GM11168 (cell line): ENCODE results near the gene MXRA8.
"Not testable (repeated sequence)": the region's sequence is repeated elsewhere in the genome, so short reads cannot be mapped to it uniquely, and the experiment has no call there.

Experiments
- in situ Hi-C: fragments of 300-500 bp; cut with MboI; formaldehyde crosslinking; loops from one replicate; pipeline ENCODE4 v1.12.0; 2022; ENCODE audit warnings: low sequenced_read_pairs; ENCODE audit not compliant: unreplicated experiment

MXRA8 gene

DNA sequence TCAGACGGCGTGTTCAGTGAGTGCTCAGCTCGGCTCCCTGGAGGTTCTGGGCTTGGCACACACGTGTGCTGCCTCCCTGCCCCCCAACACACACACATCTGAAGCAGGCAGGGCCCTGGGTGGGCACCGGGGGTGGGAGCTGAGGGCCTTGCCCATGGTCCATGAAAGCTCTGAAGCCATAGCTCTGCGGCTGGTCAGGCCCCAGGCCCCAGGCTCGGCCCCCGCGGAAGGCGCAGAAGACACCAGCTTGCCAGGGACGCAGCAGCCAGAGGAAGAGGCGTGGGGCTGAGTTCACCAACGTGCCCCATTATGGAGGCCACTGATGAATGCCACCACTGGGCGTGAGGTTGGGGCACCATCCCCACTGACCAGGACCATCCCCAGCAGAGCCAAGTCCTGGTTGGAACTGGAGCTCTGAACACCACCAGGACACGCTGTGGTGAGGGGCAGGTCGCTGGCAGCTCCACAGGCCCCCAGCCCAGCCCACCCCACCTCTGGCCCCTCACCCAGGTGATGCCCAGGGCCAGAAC lies 12.5 kb upstream of the MXRA8 start:
- in situ Hi-C loops = no loop called here

DNA sequence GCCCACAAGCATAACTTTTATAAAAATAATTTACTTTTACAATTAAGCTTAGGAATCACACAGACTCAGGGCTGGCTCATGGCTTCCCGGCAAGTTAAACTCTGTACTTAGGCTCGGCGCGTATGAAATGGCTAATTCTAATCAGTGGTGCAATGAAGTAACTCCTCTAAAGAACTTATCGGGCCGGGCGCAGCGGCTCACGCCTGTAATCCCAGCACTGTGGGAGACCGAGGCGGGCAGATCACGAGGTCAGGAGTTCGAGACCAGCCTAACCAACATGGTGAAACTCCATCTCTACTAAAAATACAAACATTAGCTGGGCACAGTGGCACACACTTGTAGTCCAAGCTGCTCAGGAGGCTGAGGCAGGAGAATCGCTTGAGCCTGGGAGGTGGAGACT lies 11.7 kb upstream of the MXRA8 start:
- in situ Hi-C loops = not testable (repeated sequence)

DNA sequence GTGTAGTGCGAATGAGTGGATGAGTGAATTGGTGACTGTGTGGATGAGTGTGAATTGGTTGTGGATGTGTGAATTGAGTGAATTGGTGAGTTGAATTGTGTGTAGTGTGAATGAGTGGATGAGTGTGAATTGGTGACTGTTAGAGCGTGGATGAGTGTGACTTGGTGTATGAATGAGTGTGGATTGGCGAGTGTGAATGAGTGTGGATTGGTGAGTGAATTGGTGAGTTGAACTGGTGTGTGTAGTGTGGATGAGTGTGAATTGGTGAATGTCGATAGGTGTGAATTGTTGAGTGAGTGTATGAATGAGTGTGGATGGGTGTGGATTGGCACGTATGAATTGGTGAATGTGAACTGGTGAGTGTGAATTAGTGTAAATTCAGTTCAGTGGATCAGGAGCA lies 9.0 kb upstream of the MXRA8 start:
- in situ Hi-C loops = no loop called here

DNA sequence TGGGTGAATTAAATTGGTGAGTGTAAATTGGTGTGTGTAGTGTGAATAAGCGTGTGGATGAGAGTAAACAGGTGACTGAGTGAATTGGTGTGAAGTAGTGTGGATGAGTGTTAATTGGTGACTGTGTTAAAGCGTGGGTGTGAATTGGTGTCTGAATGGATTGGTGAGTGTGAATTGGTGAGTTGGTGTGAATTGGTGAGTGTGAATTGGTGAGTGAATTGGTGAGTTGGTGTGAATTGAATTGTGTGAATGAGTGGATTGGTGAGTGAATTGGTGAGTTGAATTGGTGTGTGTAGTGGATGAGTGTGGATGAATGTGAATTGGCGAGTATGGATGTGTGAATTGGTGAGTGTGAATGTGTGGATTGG lies 8.3 kb upstream of the MXRA8 start:
- in situ Hi-C loops = no loop called here

DNA sequence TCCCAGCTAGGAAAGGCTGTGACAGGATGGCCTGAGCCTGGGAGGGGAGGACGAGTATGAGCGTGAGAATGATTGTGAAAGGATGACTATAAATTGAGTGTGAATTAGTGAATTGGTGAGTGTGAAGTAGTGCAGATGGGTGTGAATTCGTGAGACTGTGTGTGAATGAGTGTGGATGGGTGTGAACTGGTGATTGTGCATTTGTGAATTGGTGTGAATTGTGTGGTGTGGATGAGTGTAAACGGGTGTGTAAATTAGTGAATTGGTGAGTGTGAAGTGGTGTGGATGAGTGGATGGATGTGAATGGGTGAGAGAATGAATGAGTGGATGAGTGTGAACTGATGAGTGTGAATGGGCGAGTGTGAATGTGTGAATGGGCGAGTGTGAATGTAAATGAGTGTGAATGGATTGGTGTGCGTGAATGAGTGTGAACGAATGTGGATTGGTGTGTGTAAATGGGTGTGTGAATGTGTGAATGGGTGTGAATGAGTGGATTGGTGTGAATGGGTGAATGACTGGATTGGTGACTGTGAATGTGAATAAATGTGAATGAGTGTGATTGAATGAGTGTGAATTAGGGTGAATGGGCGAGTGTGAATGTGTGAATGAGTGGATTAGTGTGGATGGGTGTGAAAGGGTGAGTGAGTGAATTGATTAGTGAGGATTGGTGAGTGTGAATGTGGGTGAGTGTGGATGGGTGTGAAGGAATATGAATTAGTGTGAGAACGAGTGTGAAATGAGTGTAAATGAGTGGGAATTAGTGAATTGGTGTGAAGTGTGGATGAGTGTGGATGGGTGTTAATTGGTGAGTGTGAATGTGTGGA lies 7.7 kb upstream of the MXRA8 start:
- in situ Hi-C loops = no loop called here

DNA sequence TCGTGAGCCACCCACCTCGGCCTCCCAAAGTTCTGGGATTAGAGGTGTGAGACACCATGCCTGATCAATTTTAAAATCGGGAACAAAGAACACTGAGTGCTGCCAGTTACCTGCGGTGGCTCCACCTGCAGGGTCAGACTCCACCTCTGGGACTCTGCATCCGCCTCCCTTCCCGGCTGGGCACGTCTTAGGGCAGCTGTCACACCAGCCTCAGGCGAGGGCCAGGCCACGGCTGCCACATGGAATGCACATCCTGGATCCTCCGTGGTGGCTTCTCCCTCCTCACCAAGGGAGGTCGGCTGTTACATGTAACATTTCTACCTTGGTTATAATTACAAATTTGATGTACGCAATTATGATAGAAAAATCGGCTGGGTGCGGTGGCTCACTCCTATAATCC lies 5.9 kb upstream of the MXRA8 start:
- in situ Hi-C loops = no loop called here

DNA sequence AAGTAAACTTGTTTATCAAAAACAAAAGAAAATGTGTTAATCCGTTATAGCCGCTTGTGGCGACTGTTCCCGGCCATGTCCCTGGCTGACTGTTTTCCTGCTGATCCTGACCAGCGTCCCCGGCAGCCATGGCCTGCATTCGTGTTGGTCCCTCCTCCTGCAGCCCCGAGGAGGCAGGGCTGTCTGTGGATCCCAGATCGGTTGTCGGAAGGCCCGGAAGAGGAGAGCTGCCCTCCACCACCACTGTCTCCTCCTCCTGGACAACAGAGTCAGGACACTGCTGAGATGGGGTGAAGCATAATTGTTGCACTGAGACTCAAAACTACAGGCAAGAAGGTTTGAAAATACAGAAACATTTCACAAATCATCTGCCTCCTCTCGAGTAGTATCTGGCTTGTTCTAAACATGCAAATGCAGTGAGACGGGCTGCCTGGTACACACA lies 3.6 kb upstream of the MXRA8 start:
- in situ Hi-C loops = no loop called here

DNA sequence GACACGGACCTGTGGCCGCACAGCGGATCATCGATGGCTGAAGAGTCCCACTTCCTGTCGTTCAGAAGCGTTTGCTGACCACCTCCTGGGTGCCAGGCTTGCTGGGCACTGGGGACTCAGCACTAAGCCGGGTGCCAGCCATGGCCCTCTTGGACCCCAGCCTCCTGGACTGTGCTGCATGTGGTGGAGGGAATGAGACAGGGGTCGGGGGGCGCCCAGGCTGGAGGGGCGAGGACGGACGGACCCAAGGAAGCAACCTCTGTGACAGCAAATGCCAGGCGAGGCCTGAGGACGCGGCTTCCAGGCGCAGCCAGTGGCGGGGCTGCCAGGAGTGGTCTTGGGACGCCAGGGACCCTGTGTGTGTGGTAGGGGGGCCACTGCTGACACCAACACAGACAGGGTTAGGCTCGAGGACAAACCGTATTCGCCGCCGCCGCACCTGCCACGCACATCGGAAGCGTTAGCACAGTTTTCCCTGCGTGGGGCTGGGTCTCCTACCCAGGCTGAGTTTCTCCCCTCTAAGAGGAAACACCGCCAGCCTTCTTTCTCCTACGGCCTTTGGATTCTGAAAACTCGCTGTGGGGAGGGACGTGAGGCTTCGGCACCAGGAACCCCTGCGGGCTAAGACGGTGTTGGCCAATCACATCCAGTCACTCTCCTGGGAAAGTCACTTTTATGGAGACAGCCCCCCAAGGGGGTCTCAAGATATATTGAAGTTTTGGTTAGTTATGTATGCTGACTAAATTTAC lies 3.1 kb upstream of the MXRA8 start:
- in situ Hi-C loops = no loop called here

DNA sequence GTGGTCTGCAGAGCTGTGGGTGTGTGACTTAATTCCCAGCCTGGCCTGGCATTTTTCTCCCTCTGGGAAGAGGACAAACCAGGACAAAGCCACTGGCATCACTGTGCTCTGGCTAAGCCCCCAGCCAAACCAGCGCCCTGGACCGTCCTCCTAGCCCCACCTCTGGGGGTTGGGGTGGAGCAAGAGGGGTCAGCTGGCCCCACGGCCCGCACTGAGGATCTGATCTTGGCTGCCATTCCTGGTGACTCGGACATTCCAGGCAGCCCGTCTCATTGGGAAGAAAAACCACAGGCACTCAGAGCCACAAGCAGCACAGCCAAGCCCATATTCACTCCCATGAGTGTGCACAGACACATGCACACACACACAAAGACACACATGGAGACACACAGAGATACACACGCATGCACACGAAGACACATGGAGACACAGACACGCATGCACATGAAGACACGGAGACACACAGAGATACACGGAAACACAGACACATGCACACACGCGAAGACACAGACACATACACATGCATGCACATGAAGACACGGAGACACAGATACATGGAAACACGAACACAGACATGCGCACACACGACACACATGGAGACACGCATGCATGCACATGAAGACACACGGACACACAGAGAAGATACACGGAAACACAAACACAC lies 2.3 kb upstream of the MXRA8 start:
- in situ Hi-C loops = no loop called here

DNA sequence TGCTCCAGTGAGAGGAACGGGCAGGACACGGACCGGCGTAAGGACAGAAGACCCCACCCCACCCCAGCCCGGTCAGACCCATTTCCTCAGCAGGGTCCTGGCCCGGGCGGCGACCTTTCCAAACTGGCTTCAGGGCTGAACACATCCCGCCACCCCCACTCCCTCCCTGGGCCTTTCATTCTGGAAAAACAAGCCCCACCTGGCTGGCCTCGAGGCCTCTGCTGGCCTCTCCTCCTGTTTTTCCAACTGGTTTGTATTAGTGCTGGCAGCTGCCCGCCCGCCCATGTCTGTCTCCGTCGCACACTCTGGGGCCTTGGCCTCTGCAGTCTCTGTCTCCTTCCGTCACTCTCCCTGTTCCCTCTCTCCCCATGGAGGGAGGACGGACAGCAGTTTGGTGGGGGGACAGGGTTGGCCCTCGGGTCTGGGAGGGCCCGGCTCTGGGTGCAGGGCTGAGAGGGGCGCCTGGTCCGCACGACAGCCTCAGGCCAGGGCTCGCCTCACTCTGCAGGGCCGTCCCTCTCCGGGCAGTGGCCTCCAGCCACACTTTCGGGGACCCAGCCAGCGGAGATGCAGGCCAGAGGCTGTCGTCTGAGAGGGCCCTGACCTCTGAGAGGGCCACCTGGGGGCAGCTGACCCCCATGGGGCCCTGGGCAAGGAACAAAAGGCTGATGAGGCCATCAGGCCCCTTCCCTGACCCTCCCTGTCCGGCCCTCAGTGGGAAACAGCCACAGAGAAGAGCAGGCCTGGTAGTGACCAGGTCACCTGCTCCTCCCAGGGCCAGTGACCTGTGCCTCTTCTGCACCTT lies 1.5 kb upstream of the MXRA8 start:
- in situ Hi-C loops = no loop called here

DNA sequence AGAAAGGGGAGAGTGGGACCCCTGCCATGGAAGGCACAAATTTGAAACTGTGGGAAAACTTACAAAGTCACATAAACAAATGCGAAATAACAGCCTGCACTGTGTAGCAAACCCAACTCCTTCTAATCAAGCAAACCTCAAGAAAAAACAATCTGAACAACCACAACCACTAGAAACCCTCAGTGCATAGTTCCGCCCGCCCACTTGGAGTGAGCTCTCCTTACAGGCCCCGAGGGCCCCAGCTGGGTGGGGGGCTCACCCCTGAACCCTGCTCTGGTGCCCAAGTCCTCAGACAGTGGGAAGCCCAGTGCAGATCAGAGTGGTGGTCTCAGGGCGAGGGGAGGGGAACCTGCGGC lies 931 bp upstream of the MXRA8 start:
- in situ Hi-C loops = no loop called here

DNA sequence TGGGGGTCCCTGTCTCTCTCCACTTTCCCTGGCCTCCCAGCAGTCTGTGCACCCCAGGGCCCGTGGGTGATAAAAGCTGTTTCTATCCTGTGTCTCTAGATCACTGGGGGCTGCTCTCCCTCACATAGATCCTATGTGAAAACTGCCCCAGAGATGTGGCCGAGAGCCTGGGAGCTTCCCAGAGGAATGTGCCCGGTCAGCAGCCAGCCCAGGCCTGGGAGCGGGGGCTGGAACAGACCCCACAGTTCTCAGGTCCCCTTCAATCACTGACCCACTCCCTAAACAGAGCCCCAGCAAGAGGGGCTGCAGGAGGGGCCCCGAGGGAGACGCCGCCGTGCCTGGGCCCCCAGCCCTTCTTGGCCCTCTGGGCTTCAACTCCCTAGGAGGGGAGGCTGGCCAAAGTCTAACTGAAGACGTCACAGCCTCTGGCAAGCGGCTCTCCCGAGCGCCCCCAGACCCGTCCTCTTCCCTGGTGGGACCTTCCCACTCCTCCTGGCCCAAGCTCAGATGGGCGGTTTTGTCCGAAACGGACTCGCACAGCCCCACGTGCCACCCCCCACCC lies 403 bp downstream of the MXRA8 start:
- in situ Hi-C loops = no loop called here

DNA sequence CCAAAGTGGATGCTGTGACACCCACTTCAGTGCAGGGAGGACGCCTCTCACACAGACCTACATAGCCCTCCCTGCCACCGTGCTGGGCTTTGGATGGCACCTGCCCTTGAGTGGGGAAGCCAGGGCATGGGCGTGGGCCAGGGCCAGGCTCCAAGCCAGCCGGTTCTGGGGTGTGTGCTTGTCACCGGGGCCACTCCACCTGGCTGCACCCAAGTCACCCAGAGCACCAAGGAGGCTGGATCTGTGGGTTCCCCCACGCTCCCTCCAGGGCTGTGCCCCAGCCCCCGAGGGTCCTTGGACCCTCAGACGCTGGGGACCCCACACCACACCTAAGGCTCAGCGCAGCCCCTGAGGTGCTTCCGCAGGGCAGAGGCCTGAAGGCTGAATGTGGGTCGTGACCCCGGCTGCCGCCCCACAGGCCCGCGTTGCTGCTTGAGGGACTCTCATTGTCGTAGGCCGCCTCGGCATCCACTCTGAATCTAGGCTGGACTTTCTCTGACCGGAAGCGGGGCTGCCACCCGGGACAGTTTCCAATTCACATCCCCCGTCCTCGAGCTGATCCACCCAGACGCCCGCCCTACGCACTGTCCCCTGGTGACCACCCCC lies 1.5 kb downstream of the MXRA8 start:
- in situ Hi-C loops = no loop called here

DNA sequence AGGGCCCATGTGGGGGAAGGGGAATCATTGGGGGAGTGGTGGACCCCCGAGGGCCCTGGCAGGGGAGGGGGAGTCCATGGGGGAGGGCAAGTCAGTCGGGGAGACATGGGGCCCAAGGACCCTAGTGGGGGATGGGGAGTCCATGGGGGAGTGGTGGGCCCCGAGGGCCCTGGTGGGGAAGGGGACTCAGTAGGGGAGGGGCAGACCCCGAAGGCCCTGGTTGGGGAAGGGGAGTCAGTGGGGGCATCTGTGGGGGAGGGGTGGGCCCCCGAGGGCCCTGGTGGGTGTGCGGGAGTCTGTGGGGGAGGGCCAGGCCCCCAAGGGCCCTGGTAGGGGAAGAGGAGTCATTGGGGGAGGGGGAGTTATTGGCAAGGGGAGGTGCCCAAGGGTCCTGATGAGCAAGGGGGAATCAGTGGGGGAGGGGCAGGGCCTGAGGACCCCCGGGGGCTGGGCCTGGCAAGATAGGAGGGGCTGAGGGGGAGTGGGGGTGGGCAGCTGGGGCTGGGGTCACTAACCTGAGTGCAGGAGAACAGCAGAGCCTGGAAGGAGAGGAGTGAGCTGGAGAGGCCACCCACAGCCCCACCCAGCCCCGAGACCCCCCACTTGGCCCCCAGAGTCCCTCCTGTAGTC lies 2.1 kb downstream of the MXRA8 start:
- in situ Hi-C loops = no loop called here

DNA sequence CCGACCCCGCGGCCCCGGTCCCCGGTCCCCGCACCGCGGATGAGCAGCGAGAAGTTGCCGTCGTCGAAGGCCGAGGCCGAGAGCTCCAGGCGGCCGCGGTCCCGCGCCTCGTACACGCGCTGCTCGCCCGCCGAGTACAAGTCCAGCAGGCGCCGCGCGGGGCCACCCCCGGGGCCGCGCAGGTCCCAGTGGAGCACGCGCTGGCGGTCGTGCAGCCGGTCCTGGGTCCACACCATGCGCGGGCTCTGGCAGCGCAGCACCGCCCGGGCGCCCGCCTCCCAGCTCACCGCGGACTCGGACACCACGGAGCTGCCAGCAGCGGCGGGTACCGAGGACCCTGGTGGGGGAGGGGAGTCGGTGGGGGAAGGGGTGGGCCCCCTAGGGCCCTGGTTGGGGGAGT lies 2.9 kb downstream of the MXRA8 start:
- in situ Hi-C loops = no loop called here

DNA sequence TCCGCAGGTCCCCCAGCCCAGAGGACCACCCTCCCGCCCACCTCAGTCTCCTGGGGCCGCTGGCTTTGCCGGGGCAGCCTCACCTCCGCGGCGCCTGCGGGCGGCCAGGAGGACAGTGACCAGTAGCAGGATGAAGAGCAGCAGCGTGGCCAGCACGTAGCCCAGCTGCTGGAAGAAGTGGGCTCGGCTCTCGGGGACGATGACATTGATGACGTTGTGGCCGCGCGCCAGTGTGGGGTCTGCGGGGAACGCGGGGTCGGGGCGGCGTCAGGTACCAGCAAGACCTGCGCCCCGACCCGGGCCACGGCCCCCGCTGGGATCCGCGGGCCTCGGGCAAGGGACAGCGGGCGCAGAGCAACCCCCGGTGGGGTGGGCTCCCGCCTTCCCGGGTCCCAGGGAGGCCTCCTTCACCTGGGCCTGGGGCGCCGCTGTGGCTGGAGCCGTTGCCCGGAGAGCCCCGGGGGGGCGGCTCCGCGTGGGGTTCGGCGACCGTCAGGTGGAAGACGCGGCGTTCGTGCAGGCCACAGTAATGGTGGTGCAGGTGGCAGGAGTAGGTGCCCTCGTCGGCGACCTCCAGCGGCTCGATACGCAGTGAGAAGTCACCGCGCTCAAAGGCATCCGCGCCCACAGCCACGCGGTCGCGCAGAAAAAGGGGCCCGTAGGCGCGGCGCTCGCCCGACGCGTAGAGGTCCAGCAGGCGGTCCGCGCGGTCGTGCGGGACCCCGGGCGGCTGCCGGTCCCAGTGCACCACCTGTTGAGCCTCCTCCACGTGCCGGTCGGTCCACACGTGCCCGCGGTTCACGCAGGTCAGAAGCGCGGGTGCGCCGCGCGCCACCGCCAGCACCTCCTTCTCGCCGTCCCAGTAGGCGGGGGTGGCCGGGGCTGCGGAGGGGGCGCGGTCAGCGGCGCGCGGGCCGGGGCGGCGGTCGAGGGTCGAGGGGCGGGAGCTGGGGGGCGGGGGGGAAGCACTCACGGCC lies 3.8 kb downstream of the MXRA8 start:
- in situ Hi-C loops = no loop called here

DNA sequence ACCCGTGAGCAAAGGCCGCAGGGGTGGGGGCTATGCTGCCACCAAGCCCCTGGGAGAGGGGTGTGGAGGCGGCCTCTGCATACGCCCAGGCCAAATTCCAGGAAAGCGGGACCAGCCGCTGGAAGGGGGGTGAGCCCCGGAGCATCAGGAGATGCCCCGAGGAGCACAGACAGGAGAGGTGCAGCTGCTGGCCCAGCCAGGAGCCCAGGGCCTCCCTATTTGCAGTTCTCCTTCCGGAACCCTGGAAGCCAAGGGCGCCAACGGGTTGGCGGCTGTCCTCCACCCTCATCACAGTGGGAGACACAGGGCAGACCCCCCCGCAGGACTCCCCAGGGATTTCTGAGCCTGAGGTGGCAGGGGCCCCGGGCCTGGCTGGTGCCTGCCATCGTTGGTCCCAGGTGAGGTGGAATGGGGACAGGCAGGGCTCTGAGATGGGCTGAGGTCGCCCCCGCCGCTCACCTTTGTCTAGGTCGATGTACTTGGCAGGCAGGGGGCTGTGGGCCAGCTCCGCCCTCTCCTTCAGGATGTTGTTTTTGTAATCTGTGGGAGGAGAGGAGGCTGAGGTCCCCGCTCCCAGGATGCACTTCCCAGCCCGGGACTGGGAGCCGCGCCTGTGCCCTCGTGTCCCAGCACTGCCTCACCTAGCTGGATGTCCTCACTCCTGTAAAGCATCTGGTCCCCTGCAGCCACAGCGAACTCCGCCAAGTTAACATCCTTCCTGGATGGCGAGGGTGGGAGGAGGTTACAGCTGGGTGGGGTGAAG lies 4.8 kb downstream of the MXRA8 start:
- in situ Hi-C loops = no loop called here
